H1 (cell line): ENCODE data around the gene SF3B3. TPM values are rescaled to one million over a fixed set of nuclear protein-coding genes. Genes with fewer than 3 reads are reported as not detected.

Experiments
- CTCF ChIA-PET: fragments of 300-600 bp; sonication (Branson Sonifier 250); formaldehyde crosslinking; loops from one replicate; lab custom pipeline; 2021; ENCODE audit not compliant: partially characterized antibody; lab: Charles Lee
- POLR2A ChIA-PET: fragments of 300-600 bp; sonication (Branson Sonifier 250); formaldehyde crosslinking; loops from one replicate; lab custom pipeline; 2021; ENCODE audit warnings: inconsistent platforms; ENCODE audit not compliant: partially characterized antibody; lab: Charles Lee
- DNase-seq, 2 experiments: peaks; one replicate each; pipeline versions ENCODE4 v3.0.0 to v3.0.0-alpha.2; 2010 to 2022; ENCODE audit warnings: low spot score in 2 of 2, low read depth in 1 of 2, mixed read lengths in 1 of 2
- FAIRE-seq: peaks from 2 replicates; lab custom pipeline; 2011; peaks lifted over from hg19 to GRCh38; lab: Jason Lieb, UNC
- H2AFZ ChIP-seq: 2 replicates; pipeline ENCODE4 v1.8.1; 2012; ENCODE audit warnings: low read length, inconsistent platforms
- H2AK5ac ChIP-seq: 2 replicates; pipeline ENCODE4 v1.6.1; 2013; ENCODE audit warnings: low read depth, low read length
- H2BK120ac ChIP-seq: replicated peaks from 2 replicates; pipeline ENCODE3; 2013; ENCODE audit warnings: low read depth, low read length, inconsistent platforms
- H2BK12ac ChIP-seq: 2 replicates; pipeline ENCODE4 v1.6.1; 2013; ENCODE audit warnings: low read depth, low read length
- H2BK15ac ChIP-seq: 2 replicates; pipeline ENCODE4 v1.6.1; 2013; ENCODE audit warnings: low read length
- H2BK20ac ChIP-seq: 2 replicates; pipeline ENCODE4 v1.6.1; 2013; ENCODE audit warnings: low read length
- H2BK5ac ChIP-seq: 2 replicates; pipeline ENCODE4 v1.6.1; 2013; ENCODE audit warnings: low read depth, low read length
- H3K14ac ChIP-seq: 2 replicates; pipeline ENCODE4 v1.6.1; 2013; ENCODE audit warnings: inconsistent platforms; ENCODE audit not compliant: insufficient read length
- H3K18ac ChIP-seq: 2 replicates; pipeline ENCODE4 v1.6.1; 2013; ENCODE audit warnings: low read length; ENCODE audit errors: extremely low read depth
- H3K23ac ChIP-seq: 2 replicates; pipeline ENCODE4 v1.6.1; 2013; ENCODE audit warnings: inconsistent platforms; ENCODE audit not compliant: insufficient read length
- H3K23me2 ChIP-seq: 2 replicates; pipeline ENCODE4 v1.6.1; 2013; ENCODE audit warnings: low read depth, low read length
- H3K27ac ChIP-seq: 2 replicates; pipeline ENCODE4 v1.6.1; 2011; ENCODE audit warnings: low read depth, low read length, inconsistent platforms
- H3K27me3 ChIP-seq, 4 experiments: replicated peaks in 1 of 4; 1 replicate in 1 of 4; 2 replicates in 3 of 4; pipeline versions ENCODE4 v1.6.1 to v1.8.1; 2011 to 2013; ENCODE audit warnings: low read length in 3 of 4, mild to moderate bottlenecking in 3 of 4, inconsistent platforms in 2 of 4, mixed read lengths in 2 of 4, moderate library complexity in 1 of 4; ENCODE audit not compliant: control insufficient read depth in 3 of 4, insufficient read depth in 3 of 4; ENCODE audit errors: extremely low read depth in 1 of 4
- H3K36me3 ChIP-seq, 4 experiments: 2 replicates each; pipeline versions ENCODE4 v1.6.1 to v1.8.1; 2011 to 2013; ENCODE audit warnings: mild to moderate bottlenecking in 4 of 4, low read length in 3 of 4, moderate library complexity in 2 of 4, control low read depth in 1 of 4, inconsistent platforms in 1 of 4; ENCODE audit not compliant: insufficient read depth in 4 of 4, control insufficient read depth in 2 of 4
- H3K4ac ChIP-seq: replicated peaks from 2 replicates; pipeline ENCODE3; 2013; ENCODE audit warnings: low read length, low read depth, mixed read lengths, inconsistent platforms; ENCODE audit not compliant: insufficient read length
- H3K4me1 ChIP-seq, 4 experiments: replicated peaks in 1 of 4; 1 replicate in 1 of 4; 2 replicates in 3 of 4; pipeline versions ENCODE4 v1.6.1 to v1.8.1; 2011 to 2013; ENCODE audit warnings: low read length in 3 of 4, inconsistent platforms in 2 of 4, mixed read lengths in 1 of 4; ENCODE audit not compliant: insufficient read depth in 4 of 4, control insufficient read depth in 3 of 4
- H3K4me2 ChIP-seq, 2 experiments: 2 replicates each; pipeline versions ENCODE4 v1.6.1 to v1.8.1; 2011 to 2013; ENCODE audit warnings: low read depth in 2 of 2, low read length in 2 of 2, control low read depth in 1 of 2, inconsistent platforms in 1 of 2, mild to moderate bottlenecking in 1 of 2; ENCODE audit not compliant: insufficient read depth in 1 of 2
- H3K4me3 ChIP-seq, 4 experiments: fragments of 200-600, 300-600 bp in 1 of 4; sonication (generic), shearing (Covaris generic), sonication (Bioruptor Twin) in 1 of 4; 2 replicates each; pipeline versions ENCODE4 v1.5.1 to v1.8.1; 2011 to 2016; ENCODE audit warnings: low read length in 4 of 4, low read depth in 3 of 4, control low read depth in 2 of 4, inconsistent platforms in 2 of 4, mild to moderate bottlenecking in 2 of 4, mixed read lengths in 1 of 4, moderate library complexity in 1 of 4; ENCODE audit not compliant: insufficient read depth in 2 of 4; ENCODE audit errors: extremely low read depth in 1 of 4
- H3K56ac ChIP-seq: replicated peaks from 2 replicates; pipeline ENCODE3; 2013; ENCODE audit warnings: low read depth, mild to moderate bottlenecking, mixed read lengths, low read length, inconsistent platforms; ENCODE audit not compliant: insufficient read length
- H3K79me1 ChIP-seq: 2 replicates; pipeline ENCODE4 v1.6.1; 2013; ENCODE audit warnings: low read depth, low read length, control low read depth
- H3K79me2 ChIP-seq, 2 experiments: 2 replicates each; pipeline versions ENCODE4 v1.6.1 to v1.8.1; 2012 to 2013; ENCODE audit warnings: low read length in 2 of 2, mild to moderate bottlenecking in 2 of 2, inconsistent platforms in 1 of 2; ENCODE audit not compliant: insufficient read depth in 2 of 2, control insufficient read depth in 1 of 2
- H3K9ac ChIP-seq, 4 experiments: replicated peaks in 1 of 4; 1 replicate in 1 of 4; 2 replicates in 3 of 4; pipeline versions ENCODE4 v1.6.1 to v1.8.1; 2011 to 2013; ENCODE audit warnings: low read depth in 3 of 4, low read length in 3 of 4, control low read depth in 2 of 4, mild to moderate bottlenecking in 2 of 4, moderate library complexity in 2 of 4, inconsistent platforms in 1 of 4; ENCODE audit errors: extremely low read depth in 1 of 4
- H3K9me3 ChIP-seq, 2 experiments: 2 replicates each; pipeline versions ENCODE4 v1.6.1 to v1.8.1; 2012 to 2013; ENCODE audit warnings: mild to moderate bottlenecking in 2 of 2, moderate library complexity in 2 of 2, control low read depth in 1 of 2, inconsistent platforms in 1 of 2, low read depth in 1 of 2, low read length in 1 of 2, mixed read lengths in 1 of 2; ENCODE audit not compliant: insufficient read depth in 2 of 2
- H4K20me1 ChIP-seq, 2 experiments: replicated peaks in 1 of 2; 2 replicates each; pipeline versions ENCODE3 to v1.8.1; 2011 to 2013; ENCODE audit warnings: inconsistent platforms in 2 of 2, low read length in 2 of 2, mild to moderate bottlenecking in 1 of 2; ENCODE audit not compliant: insufficient read depth in 2 of 2, control insufficient read depth in 1 of 2
- H4K5ac ChIP-seq: 2 replicates; pipeline ENCODE4 v1.6.1; 2013; ENCODE audit warnings: low read length, low read depth, mixed read lengths, inconsistent platforms; ENCODE audit not compliant: insufficient read length
- H4K8ac ChIP-seq: 2 replicates; pipeline ENCODE4 v1.8.0; 2013; ENCODE audit warnings: mild to moderate bottlenecking, moderate library complexity, low read length, inconsistent platforms; ENCODE audit not compliant: insufficient read depth; ENCODE audit errors: extremely low read depth
- H4K91ac ChIP-seq: replicated peaks from 2 replicates; pipeline ENCODE3; 2013; ENCODE audit warnings: low read length, mixed read lengths, inconsistent platforms; ENCODE audit not compliant: insufficient read length
- CBX5 ChIP-seq: fragments of 300-800, 300-1000 bp; sonication (generic); IDR thresholded peaks from 2 replicates; pipeline ENCODE4 v1.7.1; 2016; ENCODE audit warnings: antibody characterized with exemption, low read length, low read depth
- JUND ChIP-seq: IDR thresholded peaks from 2 replicates; pipeline ENCODE4 v1.6.1; 2011; ENCODE audit warnings: mild to moderate bottlenecking, improper control_type of control experiment, low read length
- KDM1A ChIP-seq: fragments of 200-600, 300-600 bp; sonication (generic); IDR thresholded peaks from 2 replicates; pipeline ENCODE4 v1.7.1; 2016; ENCODE audit warnings: mild to moderate bottlenecking, low read length, borderline replicate concordance
- MAX ChIP-seq: IDR thresholded peaks from 2 replicates; pipeline ENCODE4 v1.6.1; 2012; ENCODE audit warnings: inconsistent platforms
- NANOG ChIP-seq: IDR thresholded peaks from 2 replicates; pipeline ENCODE4 v1.6.1; 2011; ENCODE audit warnings: low read length, low read depth, mild to moderate bottlenecking, inconsistent platforms; ENCODE audit not compliant: insufficient read depth, poor library complexity, severe bottlenecking
- POLR2A ChIP-seq, 2 experiments: IDR thresholded peaks; 1 replicate in 1 of 2; 2 replicates in 1 of 2; pipeline ENCODE4 v1.6.1; 2011; ENCODE audit warnings: low read depth in 2 of 2, low read length in 2 of 2, mild to moderate bottlenecking in 2 of 2; ENCODE audit errors: control extremely low read depth in 1 of 2
- SIN3A ChIP-seq, 2 experiments: IDR thresholded peaks in 1 of 2; conservative IDR thresholded peaks in 1 of 2; 2 replicates each; pipeline ENCODE4 v1.6.1; 2011 to 2012; ENCODE audit warnings: low read length in 2 of 2, improper control_type of control experiment in 1 of 2, low read depth in 1 of 2, mild to moderate bottlenecking in 1 of 2
- SUZ12 ChIP-seq: fragments of 200-600 bp; sonication (generic); IDR thresholded peaks from 2 replicates; pipeline ENCODE4 v1.6.1; 2012; ENCODE audit warnings: mild to moderate bottlenecking, inconsistent platforms, low read length, moderate library complexity, mixed read lengths
- WGBS, 2 experiments: shearing (Covaris generic) in 1 of 2; methylation state at CpG; one replicate each; pipeline versions ENCODE4 v1.1.6 to v1.1.7; 2013 to 2015; ENCODE audit warnings: low lambda C conversion rate in 2 of 2, mixed read lengths in 2 of 2, inconsistent platforms in 1 of 2, low coverage in 1 of 2, missing lambda C conversion rate in 1 of 2; ENCODE audit not compliant: insufficient replicate concordance in 2 of 2, insufficient coverage in 1 of 2, insufficient read length in 1 of 2; ENCODE audit errors: extremely low coverage in 1 of 2, missing lambda C conversion rate in 1 of 2; 5-methylcytosine and 5-hydroxymethylcytosine counted together
- long read RNA-seq, 2 experiments: library from RNA in 1 of 2; library from capped mRNA in 1 of 2; stranded (forward); transcript quantifications; one replicate each; pipeline ENCODE4 v2.0.0, GENCODE V29; 2021; ENCODE audit warnings: inconsistent platforms in 1 of 2
- polyA minus RNA-seq, 3 experiments: library from RNA; depleted of rRNA, polyadenylated mRNA; stranded (reverse); fragments of >200 nt; gene quantifications; 1 replicate in 2 of 3; 2 replicates in 1 of 3; pipeline ENCODE4 v1.2.3, GENCODE V29; 2011
- polyA plus RNA-seq, 7 experiments: library from polyadenylated mRNA; depleted of rRNA in 3 of 7; stranded (reverse) in 5 of 7; unstranded in 2 of 7; fragments of >200 nt in 5 of 7; fragments of 200-250 nt in 2 of 7; gene quantifications; 1 replicate in 5 of 7; 2 replicates in 1 of 7; 4 replicates in 1 of 7; pipeline versions ENCODE4 v1.2.1 to v1.2.3, GENCODE V29; 2011 to 2013; ENCODE audit warnings: missing spikeins in 2 of 7, mixed read lengths in 2 of 7
- total RNA-seq: library from RNA; stranded (reverse); fragmentation: NEBNext Ultra II Directional; extraction: Animal tissue kit (Norgen Biotek cat#: 25700); gene quantifications from 2 replicates; pipeline ENCODE4 v1.2.1, GENCODE V29; 2021

The SF3B3 gene
- total RNA-seq (513 and 521 TPM in 2 replicates), polyA plus RNA-seq (2011; rRNA removed) (241 and 261 TPM in 2 replicates), polyA minus RNA-seq (2011; rRNA and poly(A)+ RNA removed) (358 and 477 TPM in 2 replicates)
- 143 TPM for polyA plus RNA-seq (2011; cell fraction: cytosol; rRNA removed)
- polyA plus RNA-seq (2011; cell fraction: nucleus; rRNA removed) = 373 TPM
- 284 to 337 TPM (median 317 TPM) in 4 replicates for polyA plus RNA-seq (2012, experiment 1 of 2)
- 63.1 TPM for polyA plus RNA-seq (2012, experiment 2 of 2)
- polyA plus RNA-seq (2013, experiment 1 of 2) = 156 TPM
- polyA plus RNA-seq (2013, experiment 2 of 2) = 141 TPM
- 133 TPM for polyA minus RNA-seq (2011; cell fraction: cytosol; rRNA and poly(A)+ RNA removed)
- polyA minus RNA-seq (2011; cell fraction: nucleus; rRNA and poly(A)+ RNA removed) = 217 TPM
- long read RNA-seq, experiment 1, full-length matches to known transcripts = 17 of 149 reads
- long read RNA-seq, experiment 1, partial matches to known transcripts = 113 of 149 reads
- long read RNA-seq, experiment 1, other reads (novel, unspliced or antisense) = 19 of 149 reads
- long read RNA-seq, experiment 2, full-length matches to known transcripts = 13 of 43 reads
- long read RNA-seq, experiment 2, partial matches to known transcripts = 28 of 43 reads
- long read RNA-seq, experiment 2, other reads (novel, unspliced or antisense) = 2 of 43 reads

GRCh38 chr16:70523743-70524398, at the start of gene SF3B3:
Gene SF3B3 (plus strand): TSS chr16:70523816. CDS start chr16:70526657, 2,841 bp downstream.
- Histone ChIP-seq H3K79me2 (peaks cover 39 to 64% of the 10 kb centered on the region in 2 experiments), H3K4me1 (peaks cover 0 to 4% (median 3%) of the 10 kb centered on the region in 4 experiments; a peak in 5 of 7 replicates), H3K9me3 (no peaks in the 10 kb centered on the region), H4K5ac (peak within 1 kb of the TSS; percentile 93), H2BK15ac (no peak within 1 kb of the TSS), H2AFZ (0 out of 2 replicates have a peak within 1 kb of the TSS, but pooled peaks have one; percentile 7), H3K18ac (peak within 1 kb of the TSS; percentile 33), H2BK120ac (peak within 1 kb of the TSS; percentile 7), H2AK5ac (peak within 1 kb of the TSS; percentile 55; the same call in 1 of the 2 replicates), H2BK20ac (no peak within 1 kb of the TSS), H3K27ac (peak within 1 kb of the TSS; percentile 91), H3K79me1 (no peaks in the 10 kb centered on the region; the same call in 1 of the 2 replicates), H4K8ac (peak within 1 kb of the TSS; percentile 99), H3K14ac (no peak within 1 kb of the TSS), H2BK12ac (no peak within 1 kb of the TSS; the same call in 1 of the 2 replicates), H3K36me3 (peaks cover 11 to 34% (median 21%) of the 10 kb centered on the region in 4 experiments), H3K4me3 (peak within 1 kb of the TSS; percentile 88 to 96 (median 91)), H4K20me1 (peaks cover 8 to 12% of the 10 kb centered on the region in 2 experiments), H4K91ac (no peak within 1 kb of the TSS), H3K23me2 (peaks cover 6% of the 10 kb centered on the region; the same call in 1 of the 2 replicates), H3K4ac (peak within 1 kb of the TSS; percentile 69), H3K9ac (peak within 1 kb of the TSS; percentile 90 to 97 (median 96)), H3K27me3 (no peaks in the 10 kb centered on the region), H3K23ac (no peak within 1 kb of the TSS), H2BK5ac (peak within 1 kb of the TSS; percentile 82), H3K4me2 (peak within 1 kb of the TSS; percentile 84 to 93), H3K56ac (peak within 1 kb of the TSS; percentile 89)
- POLR2A ChIA-PET = interaction anchor here (0.8 to 4.3 kb wide), 34 partner anchors 9 to 272 kb away, joined by 3 to 35 read pairs (median 5); partner anchors contain the start of genes DDX19A and EXOSC6
- DNase-seq = peak in 1 of 2 experiments; percentile 81
- CTCF ChIA-PET = interaction anchor here (0.7 to 2.5 kb wide), 3 partner anchors 129 to 272 kb away, joined by 3 to 6 read pairs (median 3); partner anchors contain the start of gene EXOSC6
- 1% methylated on average over 32 of the region's 32 CpGs; no CpG with 5 or more reads in 1 of the 2 experiments for WGBS, 2 experiments
- FAIRE-seq = no peak
- TF ChIP-seq SIN3A (conservative IDR thresholded peaks at IDR 0.05 in 1 of 2, IDR thresholded peaks at IDR 0.05 in 1 of 2; ENCODE audit: low read depth in 1 of 2, low read length in 2 of 2) = peak; percentile 14 to 41; a peak in 2 of 4 replicates
- TF ChIP-seq POLR2A (IDR thresholded peaks at IDR 0.05; ENCODE audit: control extremely low read depth in 1 of 2, low read depth in 2 of 2, low read length in 2 of 2) = peak; percentile 52 to 84
- no peak for TF ChIP-seq CBX5
- TF ChIP-seq SUZ12 = no peak
- peak; percentile 69; the same call in 1 of the 2 replicates for TF ChIP-seq JUND
- no peak for TF ChIP-seq KDM1A
- no peak for TF ChIP-seq NANOG
- TF ChIP-seq MAX = peak; percentile 81
